ENCODE data around the gene ACOT12.

- TF ChIP-seq CTCF (IDR thresholded peaks at IDR 0.05) (no peak), POLR2A (IDR thresholded peaks at IDR 0.05) (no peak), EP300 (IDR thresholded peaks at IDR 0.05) (no peak)
These were observed 23.1 kb upstream of the ACOT12 start for GRCh38 chr5:81417052-81417451.
